KOPT-K1 (cell line): Measurements from ENCODE around the gene ASB14.

Source experiments
- H3K27ac ChIP-seq: fragments of 200-600 bp; sonication (generic); 2 replicates; pipeline ENCODE4 v1.5.1; 2016; ENCODE audit warnings: antibody characterized with exemption, mild to moderate bottlenecking, low read depth, low read length; ENCODE audit not compliant: poor library complexity, severe bottlenecking
- H3K36me3 ChIP-seq: fragments of 200-600 bp; sonication (generic); 2 replicates; pipeline ENCODE4 v1.5.1; 2017; ENCODE audit warnings: antibody characterized with exemption, mild to moderate bottlenecking, low read length, moderate library complexity; ENCODE audit not compliant: insufficient read depth
- H3K9me3 ChIP-seq: fragments of 200-600 bp; sonication (generic); 2 replicates; pipeline ENCODE4 v1.5.1; 2017; ENCODE audit warnings: antibody characterized with exemption, low read length, mild to moderate bottlenecking; ENCODE audit not compliant: insufficient read depth, poor library complexity, severe bottlenecking

The ASB14 gene

DNA sequence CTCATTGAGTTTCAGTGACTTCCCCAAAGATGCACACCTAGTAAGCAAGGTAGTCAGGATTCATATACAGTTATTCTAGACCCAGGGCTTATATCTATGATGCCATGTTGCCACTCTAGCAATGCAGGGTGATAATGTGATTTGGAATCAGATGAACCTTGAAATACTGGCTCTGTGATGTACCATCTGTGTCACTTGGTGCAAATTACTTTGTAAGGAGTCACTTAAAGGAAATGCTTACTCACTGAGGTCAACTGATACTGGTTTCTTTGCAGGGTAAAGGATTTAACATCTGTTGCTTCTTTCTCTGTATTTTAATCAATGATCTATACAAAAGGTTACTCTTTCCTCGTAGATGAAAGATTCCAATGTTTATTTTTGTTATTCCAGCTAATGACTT lies 10.8 kb downstream of the ASB14 start:
- H3K27ac ChIP-seq, result no peak overlapping the region
- H3K36me3 ChIP-seq, result peaks cover 6% of the 10 kb centered on the region; the same call in 1 of the 2 replicates
- peaks cover 16% of the 10 kb centered on the region for H3K9me3 ChIP-seq

DNA sequence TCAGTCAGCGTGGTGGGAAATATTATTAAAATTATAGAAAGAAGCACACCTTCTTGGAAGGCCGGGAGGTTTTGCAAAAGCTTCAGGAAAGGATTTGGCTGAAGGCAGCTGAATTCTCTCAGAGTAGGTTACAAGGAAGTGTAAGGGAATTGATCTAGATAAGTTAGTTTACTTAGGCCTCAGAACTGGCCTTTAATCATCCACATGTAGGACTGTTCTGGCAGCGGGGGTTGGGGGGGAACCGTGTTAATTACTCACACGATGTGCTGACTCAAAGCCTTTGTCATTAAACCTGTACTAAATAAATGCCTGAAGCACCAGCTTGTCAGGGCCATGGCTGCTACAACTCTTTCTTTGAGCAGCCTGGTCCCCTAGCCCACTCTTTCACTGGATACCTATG lies 12.8 kb downstream of the ASB14 start:
- H3K36me3 ChIP-seq, result peaks cover 17% of the 10 kb centered on the region
- peaks cover 12% of the 10 kb centered on the region for H3K9me3 ChIP-seq
- no peak overlapping the region for H3K27ac ChIP-seq

DNA sequence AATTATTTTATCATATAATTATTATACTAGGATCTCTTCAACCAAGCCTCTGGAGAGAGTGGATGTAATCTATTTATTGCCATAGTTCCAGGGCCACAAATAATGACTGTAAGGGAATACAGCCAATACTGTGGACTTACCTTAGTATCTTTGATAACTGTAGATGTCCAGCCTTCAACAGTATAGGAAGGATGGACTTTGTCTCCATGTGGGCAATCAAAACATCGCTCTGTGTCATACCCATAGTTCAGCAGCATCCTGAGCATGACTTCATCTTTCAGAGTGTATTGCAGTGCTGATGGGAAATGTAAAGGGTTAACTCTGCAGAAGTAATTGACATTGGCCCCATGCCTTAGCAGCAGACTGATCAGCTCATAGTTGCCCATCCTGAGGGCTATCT lies 14.2 kb downstream of the ASB14 start:
- Histone ChIP-seq H3K27ac (no peak overlapping the region), H3K9me3 (peaks cover 12% of the 10 kb centered on the region)

DNA sequence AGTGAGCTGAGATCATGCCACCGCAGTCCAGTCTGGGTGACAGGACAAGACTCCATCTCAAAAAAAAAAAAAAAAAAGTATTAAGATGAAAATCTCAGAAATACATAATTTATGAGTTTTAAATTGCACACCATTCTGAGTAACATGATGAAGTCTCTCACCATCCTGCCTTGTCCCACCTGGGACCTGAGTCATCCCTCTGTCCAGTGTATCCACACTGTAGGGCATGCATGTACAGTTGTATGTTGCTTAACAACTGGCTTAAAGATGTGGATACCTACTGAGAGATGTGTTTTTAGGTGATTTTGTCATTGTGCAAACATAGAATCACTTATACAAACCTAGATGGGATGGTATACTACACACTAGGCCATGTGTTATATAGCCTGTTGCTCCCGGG lies 17.1 kb downstream of the ASB14 start:
- Histone ChIP-seq H3K27ac (no peak overlapping the region), H3K36me3 (peaks cover 53% of the 10 kb centered on the region), H3K9me3 (peaks cover 12% of the 10 kb centered on the region)

More for the DNA sequence above, 14.2 kb downstream of the ASB14 start:
- H3K36me3 ChIP-seq, result peaks cover 24% of the 10 kb centered on the region

- no peak overlapping the region for H3K27ac ChIP-seq
- peaks cover 58% of the 10 kb centered on the region for H3K36me3 ChIP-seq
- peaks cover 11% of the 10 kb centered on the region for H3K9me3 ChIP-seq
Measured at GRCh38 chr3:57274845-57275244, 17.6 kb downstream of the ASB14 start.

DNA sequence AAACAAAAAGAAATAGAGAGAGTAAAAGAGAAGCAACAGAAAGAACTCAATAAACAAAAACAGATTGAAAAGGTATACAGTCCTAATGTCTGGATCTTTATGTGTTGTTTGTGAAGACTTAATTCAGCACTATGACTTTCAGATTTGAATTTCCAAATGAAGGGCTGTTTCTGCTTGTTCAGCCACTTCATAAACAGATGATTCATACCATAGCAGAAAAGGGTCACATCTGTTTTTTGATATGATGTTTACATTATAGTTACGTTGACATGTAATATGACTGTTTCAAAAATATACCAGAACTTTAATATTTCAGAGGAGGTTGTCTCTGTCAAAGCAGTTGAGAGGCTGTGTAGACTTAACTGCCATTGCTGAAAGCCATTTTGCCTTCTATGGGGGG lies 24.1 kb downstream of the ASB14 start:
- H3K9me3 ChIP-seq, result peaks cover 9% of the 10 kb centered on the region
- peaks cover 94% of the 10 kb centered on the region for H3K36me3 ChIP-seq
- H3K27ac ChIP-seq, result no peak overlapping the region

- H3K36me3 ChIP-seq, result peaks cover 94% of the 10 kb centered on the region
- peaks cover 14% of the 10 kb centered on the region for H3K9me3 ChIP-seq
- H3K27ac ChIP-seq, result no peak overlapping the region
Measured at GRCh38 chr3:57261929-57262328, 30.6 kb downstream of the ASB14 start.

GRCh38 chr3:57261119-57261518 lies 31.4 kb downstream of the ASB14 start:
- Histone ChIP-seq H3K9me3 (peaks cover 14% of the 10 kb centered on the region), H3K27ac (no peak overlapping the region), H3K36me3 (peaks cover 88% of the 10 kb centered on the region)

- no peaks in the 10 kb centered on the region for H3K9me3 ChIP-seq
- no peak overlapping the region for H3K27ac ChIP-seq
- peaks cover 77% of the 10 kb centered on the region for H3K36me3 ChIP-seq
Measured at GRCh38 chr3:57257678-57258077, 34.8 kb downstream of the ASB14 start.

- Histone ChIP-seq H3K36me3 (peaks cover 78% of the 10 kb centered on the region), H3K27ac (no peak overlapping the region), H3K9me3 (no peaks in the 10 kb centered on the region)
Measured at GRCh38 chr3:57256844-57257243, 35.6 kb downstream of the ASB14 start.

DNA sequence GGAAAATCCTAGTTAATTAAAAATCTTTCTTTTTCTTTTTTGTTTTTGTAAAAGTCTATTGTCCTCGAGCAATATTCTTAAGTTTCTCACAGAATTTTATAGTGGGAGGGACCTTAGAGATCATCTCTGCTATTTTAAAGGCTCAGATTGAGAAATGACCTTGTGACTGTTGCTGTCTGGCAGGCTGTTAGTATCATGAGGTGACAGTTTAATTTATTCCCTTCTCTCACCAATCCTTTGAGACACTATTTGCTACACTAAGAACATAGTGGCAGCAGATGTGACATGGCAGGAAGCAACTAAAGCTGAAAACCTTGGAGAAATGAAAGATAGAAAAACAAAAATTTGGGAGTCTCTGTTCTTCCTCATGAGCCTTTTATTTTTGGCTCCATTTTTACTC lies 40.1 kb downstream of the ASB14 start:
- Histone ChIP-seq H3K9me3 (no peaks in the 10 kb centered on the region), H3K27ac (no peak overlapping the region), H3K36me3 (peaks cover 68% of the 10 kb centered on the region)

- Histone ChIP-seq H3K27ac (no peak overlapping the region), H3K9me3 (no peaks in the 10 kb centered on the region), H3K36me3 (peaks cover 98% of the 10 kb centered on the region)
Measured at GRCh38 chr3:57244946-57245345, 47.5 kb downstream of the ASB14 start.

DNA sequence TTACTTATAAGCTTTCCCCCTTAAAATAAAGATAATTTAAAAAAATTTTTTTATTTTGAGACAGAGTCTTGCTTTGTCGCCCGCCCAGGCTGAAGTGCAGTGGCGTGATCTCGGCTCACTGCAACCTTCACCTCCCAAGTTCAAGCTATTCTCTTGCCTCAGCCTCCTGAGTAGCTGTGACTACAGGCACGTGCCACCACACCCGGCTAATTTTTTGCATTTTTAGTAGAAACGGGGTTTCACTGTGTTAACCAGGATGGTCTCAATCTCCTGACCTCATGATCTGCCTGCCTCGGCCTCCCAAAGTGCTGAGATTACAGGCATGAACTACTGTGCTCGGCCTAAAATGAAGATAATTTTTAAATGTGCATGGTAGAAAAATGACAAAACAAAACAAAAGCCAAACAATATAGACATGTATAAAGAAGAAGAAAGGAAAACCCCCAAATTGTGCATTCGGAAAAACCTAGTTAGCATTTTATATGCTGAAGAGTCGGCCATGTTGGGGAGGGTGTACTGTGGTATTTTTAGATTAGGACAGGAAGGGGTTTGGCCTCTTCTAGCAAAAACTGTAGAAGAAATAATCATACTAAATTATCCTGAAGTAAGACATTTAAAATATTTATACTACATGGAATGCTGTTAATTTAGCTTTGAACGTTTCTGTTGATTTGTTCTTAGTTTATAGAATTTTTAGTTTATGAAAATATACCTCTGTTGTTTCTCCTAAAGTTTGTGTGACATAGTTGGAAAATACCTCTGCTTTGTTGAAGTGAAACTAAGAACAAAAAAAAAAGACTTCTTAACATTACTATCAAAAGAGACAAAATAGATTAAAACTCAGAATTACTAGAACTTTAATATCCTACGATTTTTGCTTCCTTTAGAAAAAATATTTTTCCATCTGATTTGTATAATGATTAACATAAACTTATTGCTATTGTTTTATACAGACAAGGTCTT lies 57.6 kb downstream of the ASB14 start:
- H3K36me3 ChIP-seq, result peaks cover 40% of the 10 kb centered on the region
- H3K27ac ChIP-seq, result no peak overlapping the region
- no peaks in the 10 kb centered on the region for H3K9me3 ChIP-seq

GRCh38 chr3:57233799-57234198 lies 58.7 kb downstream of the ASB14 start:
- Histone ChIP-seq H3K9me3 (no peaks in the 10 kb centered on the region), H3K36me3 (peaks cover 29% of the 10 kb centered on the region), H3K27ac (no peak overlapping the region)

DNA sequence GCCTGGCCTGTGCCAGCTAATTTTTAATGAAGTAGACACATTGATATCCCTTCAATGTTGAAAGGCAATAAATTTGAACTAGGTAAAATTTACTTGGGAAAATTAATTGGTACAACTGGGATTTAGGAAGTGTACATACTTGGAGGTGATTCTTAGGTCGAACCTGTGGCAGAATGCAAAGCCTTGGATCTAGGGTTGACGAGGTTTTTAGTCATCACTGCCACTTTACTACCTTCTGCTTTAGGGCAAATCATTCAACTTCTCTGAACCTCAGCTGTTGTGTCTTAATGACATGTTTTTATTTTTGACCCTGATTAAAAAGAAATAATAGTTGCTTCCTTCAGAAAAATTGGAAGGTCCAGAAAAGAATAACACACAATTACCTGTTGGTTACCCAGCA lies 62.5 kb downstream of the ASB14 start:
- no peaks in the 10 kb centered on the region; the same call in 1 of the 2 replicates for H3K36me3 ChIP-seq
- H3K9me3 ChIP-seq, result no peaks in the 10 kb centered on the region
- H3K27ac ChIP-seq, result no peak overlapping the region
